DOHH2 (cell line): ENCODE data around the gene SUCNR1.

ENCODE experiments used
- EZH2phosphoT487 ChIP-seq: fragments of 200-600 bp; sonication (generic); IDR thresholded peaks from 2 replicates; pipeline ENCODE4 v1.6.1; 2017; ENCODE audit warnings: borderline replicate concordance, mild to moderate bottlenecking, antibody characterized with exemption, low read length, moderate library complexity, mixed read lengths
- TF ChIP-seq, protein P1 (sequence below): fragments of 200-600 bp; sonication (generic); IDR thresholded peaks from one replicate; pipeline ENCODE4 v1.5.1; 2014; ENCODE audit warnings: antibody characterized with exemption, mild to moderate bottlenecking, low read depth, low read length; ENCODE audit not compliant: poor library complexity, severe bottlenecking

DNA sequence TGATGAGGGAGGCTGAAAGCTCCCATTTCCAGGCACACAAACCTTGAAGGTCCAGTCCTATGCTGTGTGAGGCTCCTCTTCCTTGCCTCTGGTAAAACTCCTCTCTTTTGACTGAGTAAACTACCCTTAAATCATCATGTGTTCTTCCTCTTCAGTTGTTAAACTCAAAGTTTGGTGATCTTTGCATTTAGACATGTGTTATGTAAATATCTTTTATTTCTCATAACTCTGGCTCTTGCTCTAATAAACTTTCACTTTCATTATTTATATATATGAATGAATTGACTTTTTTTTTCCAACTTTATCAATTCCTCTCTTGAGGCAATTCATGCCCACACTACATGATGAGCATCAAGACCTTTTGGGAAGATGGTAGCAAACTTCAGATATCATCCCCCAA is 26.6 kb downstream of the SUCNR1 start:
- TF ChIP-seq, protein P1, sequence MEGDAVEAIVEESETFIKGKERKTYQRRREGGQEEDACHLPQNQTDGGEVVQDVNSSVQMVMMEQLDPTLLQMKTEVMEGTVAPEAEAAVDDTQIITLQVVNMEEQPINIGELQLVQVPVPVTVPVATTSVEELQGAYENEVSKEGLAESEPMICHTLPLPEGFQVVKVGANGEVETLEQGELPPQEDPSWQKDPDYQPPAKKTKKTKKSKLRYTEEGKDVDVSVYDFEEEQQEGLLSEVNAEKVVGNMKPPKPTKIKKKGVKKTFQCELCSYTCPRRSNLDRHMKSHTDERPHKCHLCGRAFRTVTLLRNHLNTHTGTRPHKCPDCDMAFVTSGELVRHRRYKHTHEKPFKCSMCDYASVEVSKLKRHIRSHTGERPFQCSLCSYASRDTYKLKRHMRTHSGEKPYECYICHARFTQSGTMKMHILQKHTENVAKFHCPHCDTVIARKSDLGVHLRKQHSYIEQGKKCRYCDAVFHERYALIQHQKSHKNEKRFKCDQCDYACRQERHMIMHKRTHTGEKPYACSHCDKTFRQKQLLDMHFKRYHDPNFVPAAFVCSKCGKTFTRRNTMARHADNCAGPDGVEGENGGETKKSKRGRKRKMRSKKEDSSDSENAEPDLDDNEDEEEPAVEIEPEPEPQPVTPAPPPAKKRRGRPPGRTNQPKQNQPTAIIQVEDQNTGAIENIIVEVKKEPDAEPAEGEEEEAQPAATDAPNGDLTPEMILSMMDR, result no peak
- TF ChIP-seq EZH2phosphoT487, result no peak
